PC-9 (cell line): ENCODE data around the gene HIRA. TPM values are rescaled to one million over a fixed set of nuclear protein-coding genes. Genes with fewer than 3 reads are reported as not detected.

Experiments
- BruUV-seq: library from RNA; stranded (reverse); fragments of 400-500 nt; replicated peaks from 2 replicates; lab custom pipeline; 2021; lab: Mats Ljungman, UMichigan
- CTCF ChIA-PET: fragments of 300-600 bp; sonication (Branson Sonifier 250); formaldehyde crosslinking; loops from one replicate; lab custom pipeline; 2022; ENCODE audit warnings: antibody characterized with exemption; lab: Charles Lee
- POLR2A ChIA-PET: fragments of 300-600 bp; sonication (Branson Sonifier 250); formaldehyde crosslinking; loops from one replicate; lab custom pipeline; 2022; ENCODE audit warnings: antibody characterized with exemption; ENCODE audit not compliant: unreplicated experiment; lab: Charles Lee
- DNase-seq, 2 experiments: peaks; one replicate each; pipeline versions ENCODE4 v3.0.0 to v3.0.0-alpha.2; 2015 to 2022; ENCODE audit warnings: mixed read lengths in 1 of 2
- H2AFZ ChIP-seq: fragments of 200-600 bp; sonication (generic); 2 replicates; pipeline ENCODE4 v1.8.1; 2017; ENCODE audit warnings: antibody characterized with exemption
- H3F3A ChIP-seq: fragments of 200-600 bp; sonication (generic); 2 replicates; pipeline ENCODE4 v1.8.1; 2017; ENCODE audit warnings: antibody characterized with exemption, mild to moderate bottlenecking, low read depth; ENCODE audit not compliant: insufficient read depth
- H3K27ac ChIP-seq: fragments of 200-600 bp; sonication (generic); 2 replicates; pipeline ENCODE4 v1.6.1; 2016; ENCODE audit warnings: mixed run types
- H3K27me3 ChIP-seq: fragments of 200-600 bp; sonication (generic); 2 replicates; pipeline ENCODE4 v1.6.1; 2016; ENCODE audit warnings: low read depth, mixed run types; ENCODE audit not compliant: insufficient read depth
- H3K36me3 ChIP-seq: fragments of 200-600 bp; sonication (generic); 2 replicates; pipeline ENCODE4 v1.6.1; 2016; ENCODE audit warnings: low read depth, mixed run types
- H3K4me1 ChIP-seq: fragments of 200-600 bp; sonication (generic); replicated peaks from 2 replicates; pipeline ENCODE4 v1.6.1; 2016; ENCODE audit warnings: mixed run types; ENCODE audit not compliant: insufficient read depth
- H3K4me2 ChIP-seq: fragments of 200-600 bp; sonication (generic); 2 replicates; pipeline ENCODE4 v1.6.1; 2017; ENCODE audit warnings: mixed run types
- H3K4me3 ChIP-seq: fragments of 200-600 bp; sonication (generic); 2 replicates; pipeline ENCODE4 v1.6.1; 2016; ENCODE audit warnings: mixed run types
- H3K79me2 ChIP-seq: fragments of 200-600 bp; sonication (generic); 2 replicates; pipeline ENCODE4 v1.6.1; 2017; ENCODE audit warnings: low read depth, mixed run types
- H3K9me2 ChIP-seq: fragments of 200-600 bp; sonication (generic); 2 replicates; pipeline ENCODE4 v1.8.1; 2017; ENCODE audit warnings: mild to moderate bottlenecking; ENCODE audit not compliant: insufficient read depth
- H3K9me3 ChIP-seq: fragments of 200-600 bp; sonication (generic); 2 replicates; pipeline ENCODE4 v1.8.1; 2016; ENCODE audit warnings: low read depth; ENCODE audit not compliant: insufficient read depth
- H4K20me1 ChIP-seq: fragments of 200-600 bp; sonication (generic); 2 replicates; pipeline ENCODE4 v1.8.1; 2017; ENCODE audit not compliant: insufficient read depth
- EZH2 ChIP-seq: fragments of 200-600 bp; sonication (generic); IDR thresholded peaks from 2 replicates; pipeline ENCODE4 v1.8.0; 2017; ENCODE audit warnings: antibody characterized with exemption, low read depth
- intact Hi-C: fragments of 100-400 bp; cut with micrococcal nuclease; formaldehyde crosslinking; loops from one replicate; pipeline ENCODE4 v1.10.0; 2022; ENCODE audit not compliant: unreplicated experiment
- total RNA-seq: library from RNA; stranded (reverse); gene quantifications from 2 replicates; pipeline ENCODE4 v1.2.3, GENCODE V29; 2021
- TF ChIP-seq, protein P1 (sequence below): fragments of 200-600 bp; sonication (generic); conservative IDR thresholded peaks from 2 replicates; pipeline ENCODE4 v1.6.1; 2017; ENCODE audit warnings: mixed run types, antibody characterized with exemption, mild to moderate bottlenecking, moderate library complexity

Gene HIRA
- total RNA-seq, 1 experiment from 2014 or later = 19.2 TPM

DNA sequence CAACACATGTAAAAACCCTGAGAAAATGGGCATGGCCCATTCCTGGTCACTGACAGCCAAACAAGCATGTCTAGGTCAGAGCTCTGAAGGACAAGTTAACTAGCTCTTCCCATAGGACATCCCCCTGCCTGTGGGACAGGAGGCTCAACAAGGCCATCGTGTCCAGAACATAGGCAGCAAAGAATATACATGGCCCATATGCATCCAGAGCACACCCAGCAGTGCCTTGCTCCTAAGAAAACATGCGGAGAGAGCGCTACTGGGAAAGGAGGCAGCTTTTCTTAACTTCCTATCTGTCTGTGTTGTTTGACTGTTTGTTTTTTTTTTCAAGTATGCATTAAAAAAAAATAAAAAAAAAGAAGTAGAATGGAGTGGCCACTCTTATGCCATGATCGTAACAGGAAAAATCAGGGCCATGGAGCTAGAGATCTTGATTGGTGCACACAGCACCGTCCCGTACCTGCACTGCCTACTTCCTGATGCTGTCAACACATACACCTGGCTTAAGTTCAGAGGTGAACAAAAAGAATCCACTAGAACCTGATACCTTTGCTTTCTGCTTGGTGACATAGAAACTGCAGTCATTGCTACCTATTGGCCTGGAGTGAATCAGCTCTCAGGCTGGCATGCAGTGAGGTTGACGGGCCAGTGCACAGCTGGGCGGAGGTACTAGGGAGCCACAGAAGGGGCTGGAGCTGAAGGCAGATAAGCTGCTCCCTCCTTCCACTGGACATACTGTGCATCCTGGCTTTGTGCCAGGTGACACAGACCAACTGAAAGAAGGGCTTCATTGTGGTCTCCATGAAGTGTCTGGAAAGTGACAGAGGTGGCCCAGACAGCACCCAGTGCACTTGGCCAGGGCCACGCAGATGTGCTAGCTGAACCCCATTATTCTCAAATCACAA, 35.6 kb upstream of the HIRA start:
- Histone ChIP-seq H3K9me2 (no peaks in the 10 kb centered on the region), H3F3A (no peaks in the 10 kb centered on the region; the same call in 1 of the 2 replicates), H4K20me1 (no peaks in the 10 kb centered on the region), H3K4me2 (no peak overlapping the region), H3K79me2 (no peaks in the 10 kb centered on the region), H3K4me3 (no peak overlapping the region), H3K4me1 (no peaks in the 10 kb centered on the region), H3K9me3 (no peaks in the 10 kb centered on the region), H3K27ac (no peak overlapping the region), H2AFZ (no peak overlapping the region), H3K36me3 (no peaks in the 10 kb centered on the region), H3K27me3 (no peaks in the 10 kb centered on the region)
- no peak for DNase-seq
- no peak for TF ChIP-seq EZH2
- TF ChIP-seq, protein P1, sequence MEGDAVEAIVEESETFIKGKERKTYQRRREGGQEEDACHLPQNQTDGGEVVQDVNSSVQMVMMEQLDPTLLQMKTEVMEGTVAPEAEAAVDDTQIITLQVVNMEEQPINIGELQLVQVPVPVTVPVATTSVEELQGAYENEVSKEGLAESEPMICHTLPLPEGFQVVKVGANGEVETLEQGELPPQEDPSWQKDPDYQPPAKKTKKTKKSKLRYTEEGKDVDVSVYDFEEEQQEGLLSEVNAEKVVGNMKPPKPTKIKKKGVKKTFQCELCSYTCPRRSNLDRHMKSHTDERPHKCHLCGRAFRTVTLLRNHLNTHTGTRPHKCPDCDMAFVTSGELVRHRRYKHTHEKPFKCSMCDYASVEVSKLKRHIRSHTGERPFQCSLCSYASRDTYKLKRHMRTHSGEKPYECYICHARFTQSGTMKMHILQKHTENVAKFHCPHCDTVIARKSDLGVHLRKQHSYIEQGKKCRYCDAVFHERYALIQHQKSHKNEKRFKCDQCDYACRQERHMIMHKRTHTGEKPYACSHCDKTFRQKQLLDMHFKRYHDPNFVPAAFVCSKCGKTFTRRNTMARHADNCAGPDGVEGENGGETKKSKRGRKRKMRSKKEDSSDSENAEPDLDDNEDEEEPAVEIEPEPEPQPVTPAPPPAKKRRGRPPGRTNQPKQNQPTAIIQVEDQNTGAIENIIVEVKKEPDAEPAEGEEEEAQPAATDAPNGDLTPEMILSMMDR = no peak
- no TSS peak for BruUV-seq
- intact Hi-C loops = no loop called here
- ChIA-PET CTCF (no interaction called here), POLR2A (no interaction called here)

DNA sequence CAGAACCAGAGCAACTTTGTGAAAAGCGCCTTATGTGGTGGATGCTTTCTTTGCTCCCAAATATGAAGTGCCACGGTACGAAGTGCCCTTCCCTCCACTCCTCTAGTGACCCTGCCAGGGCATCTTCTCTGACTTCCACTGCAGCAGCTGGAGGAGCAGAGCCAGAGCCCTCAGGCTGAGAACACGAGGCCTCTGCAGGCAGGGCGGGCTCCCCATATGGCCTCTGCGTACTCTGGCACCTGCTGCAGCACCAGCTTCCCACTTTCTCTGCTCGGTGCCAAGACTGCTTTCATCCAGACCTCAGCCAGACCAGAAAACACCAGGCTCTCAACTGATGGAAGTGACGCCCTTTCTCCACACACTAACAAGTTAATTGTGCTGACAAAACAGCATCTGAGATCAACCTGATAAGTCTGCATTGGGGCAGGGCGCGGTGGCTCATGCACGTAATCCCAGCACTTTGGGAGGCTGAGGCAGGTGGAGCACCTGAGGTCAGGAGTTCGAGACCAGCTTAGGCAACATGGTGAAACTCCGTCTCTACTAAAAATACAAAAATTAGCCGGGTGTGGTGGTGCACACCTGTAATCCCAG, 34.7 kb upstream of the HIRA start:
- H3K36me3 ChIP-seq = no peaks in the 10 kb centered on the region

GRCh38 chr22:19464975-19465374, 33.4 kb upstream of the HIRA start:
- Histone ChIP-seq H3K4me2 (no peak overlapping the region), H3K27me3 (no peaks in the 10 kb centered on the region), H3K27ac (no peak overlapping the region), H3K4me3 (no peak overlapping the region), H2AFZ (no peak overlapping the region), H3K9me3 (no peaks in the 10 kb centered on the region), H4K20me1 (no peaks in the 10 kb centered on the region), H3K36me3 (no peaks in the 10 kb centered on the region), H3F3A (no peaks in the 10 kb centered on the region; the same call in 1 of the 2 replicates), H3K9me2 (no peaks in the 10 kb centered on the region), H3K4me1 (no peaks in the 10 kb centered on the region), H3K79me2 (no peaks in the 10 kb centered on the region)
- BruUV-seq = no TSS peak
- ChIA-PET POLR2A (no interaction called here), CTCF (no interaction called here)
- TF ChIP-seq EZH2 = no peak
- TF ChIP-seq, protein P1 = no peak
- intact Hi-C loops = no loop called here
- DNase-seq = no peak

More for the DNA sequence above, 34.7 kb upstream of the HIRA start:
- BruUV-seq = no TSS peak
- H3K9me3 ChIP-seq = no peaks in the 10 kb centered on the region
- POLR2A ChIA-PET = interaction anchor here (0.5 kb wide), 1 partner anchor 11 kb away, joined by 4 read pairs; no protein-coding TSS in a partner anchor
- H3K4me1 ChIP-seq = no peaks in the 10 kb centered on the region
- no peak overlapping the region for H2AFZ ChIP-seq
- no peaks in the 10 kb centered on the region for H3K9me2 ChIP-seq
- CTCF ChIA-PET = no interaction called here
- DNase-seq = no peak
- no peaks in the 10 kb centered on the region for H3K79me2 ChIP-seq
- H3K27me3 ChIP-seq = no peaks in the 10 kb centered on the region
- intact Hi-C loops = no loop called here
- H3K4me3 ChIP-seq = no peak overlapping the region
- H3K27ac ChIP-seq = no peak overlapping the region
- no peaks in the 10 kb centered on the region for H4K20me1 ChIP-seq
- TF ChIP-seq, protein P1 = no peak
- no peak for TF ChIP-seq EZH2
- H3F3A ChIP-seq = no peaks in the 10 kb centered on the region; the same call in 1 of the 2 replicates
- H3K4me2 ChIP-seq = no peak overlapping the region
